ENCODE measurements around the gene APOH.
A peak's percentile ranks its signal among the peaks of the same experiment; 100 is the strongest.

The APOH gene

DNA sequence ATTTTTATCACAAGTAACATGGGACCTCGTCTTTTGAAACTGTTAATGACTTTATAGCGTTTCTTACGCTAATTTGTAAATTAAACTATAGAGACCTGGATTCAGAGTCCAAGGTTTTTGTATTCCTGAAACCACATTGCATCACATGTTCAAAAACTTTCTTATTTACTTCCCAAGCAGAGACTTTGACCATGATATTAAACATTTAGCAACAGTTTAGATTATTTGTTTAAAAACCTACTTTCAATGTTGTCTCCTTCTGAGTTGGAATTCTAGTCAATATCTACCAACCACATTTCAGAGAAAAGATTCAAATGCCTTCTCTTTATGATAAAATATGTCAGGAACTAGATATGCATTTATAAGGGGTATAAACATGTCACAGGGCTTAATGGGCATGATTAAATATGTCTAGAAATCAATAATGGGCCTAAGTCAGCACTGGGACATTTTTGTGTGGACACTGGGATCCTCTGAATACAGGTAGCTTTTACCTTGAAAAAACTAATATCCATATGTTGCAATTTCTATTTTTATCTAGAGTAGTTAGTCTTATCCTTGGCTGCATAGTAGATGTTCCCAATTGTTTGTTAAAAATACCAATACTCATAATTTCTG, 6.3 kb upstream of the APOH start:
- no peak for DNase-seq (ENCODE audit: low read depth)

DNA sequence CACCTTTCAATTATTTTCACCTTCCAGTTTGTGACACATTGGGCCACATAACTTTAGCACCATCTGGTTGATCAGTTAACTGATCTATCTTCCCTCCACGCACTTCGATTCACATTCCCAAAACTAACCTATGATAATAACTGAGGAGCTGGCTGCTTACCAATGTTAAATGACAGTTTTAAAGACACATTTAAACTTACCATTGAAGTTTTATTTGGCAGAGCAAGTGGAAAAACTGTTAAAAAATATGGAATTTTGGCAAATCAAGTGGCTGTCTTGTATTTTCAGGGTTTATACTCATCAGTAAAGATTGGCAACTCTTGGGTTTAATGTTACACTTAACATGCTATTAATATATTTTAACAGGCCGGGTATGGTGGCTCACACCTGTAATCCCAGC, 5.4 kb upstream of the APOH start:
- DNase-seq (ENCODE audit: low read depth), result no peak

DNA sequence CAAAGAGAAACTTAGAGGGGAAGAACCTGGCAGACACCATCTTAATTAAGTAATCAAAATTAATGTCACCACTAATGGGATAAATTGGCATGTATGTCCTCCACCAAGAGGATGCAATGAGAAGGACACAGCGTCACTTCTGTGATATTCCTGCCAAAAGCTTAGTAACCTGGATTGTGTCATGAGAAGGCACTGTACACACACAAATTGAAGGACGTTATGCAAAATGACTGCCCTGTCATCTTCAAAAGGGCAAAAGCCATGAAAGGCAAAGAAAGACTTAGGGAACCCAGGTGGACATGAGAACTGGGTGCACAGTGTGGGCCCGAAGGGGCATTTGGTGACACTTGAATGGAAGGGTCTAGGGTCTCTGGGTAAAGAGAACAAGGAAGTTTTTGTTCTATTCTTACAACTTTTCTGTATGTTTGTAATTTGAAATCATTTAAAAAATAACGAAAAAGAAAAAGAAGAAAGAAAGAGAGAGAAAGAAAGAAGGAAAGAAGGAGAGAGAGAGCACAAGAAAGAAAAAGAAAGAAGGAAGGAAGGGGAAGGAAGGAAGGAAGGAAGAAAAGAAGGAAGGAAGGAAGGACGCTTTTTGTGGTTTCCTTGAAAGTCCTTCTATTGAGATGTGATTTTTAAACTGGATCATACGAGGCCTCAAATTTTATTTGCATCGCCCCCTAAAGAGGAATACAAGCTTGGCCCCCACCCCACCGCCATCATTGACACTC, 4.0 kb upstream of the APOH start:
- no peak for DNase-seq (ENCODE audit: low read depth)

DNA sequence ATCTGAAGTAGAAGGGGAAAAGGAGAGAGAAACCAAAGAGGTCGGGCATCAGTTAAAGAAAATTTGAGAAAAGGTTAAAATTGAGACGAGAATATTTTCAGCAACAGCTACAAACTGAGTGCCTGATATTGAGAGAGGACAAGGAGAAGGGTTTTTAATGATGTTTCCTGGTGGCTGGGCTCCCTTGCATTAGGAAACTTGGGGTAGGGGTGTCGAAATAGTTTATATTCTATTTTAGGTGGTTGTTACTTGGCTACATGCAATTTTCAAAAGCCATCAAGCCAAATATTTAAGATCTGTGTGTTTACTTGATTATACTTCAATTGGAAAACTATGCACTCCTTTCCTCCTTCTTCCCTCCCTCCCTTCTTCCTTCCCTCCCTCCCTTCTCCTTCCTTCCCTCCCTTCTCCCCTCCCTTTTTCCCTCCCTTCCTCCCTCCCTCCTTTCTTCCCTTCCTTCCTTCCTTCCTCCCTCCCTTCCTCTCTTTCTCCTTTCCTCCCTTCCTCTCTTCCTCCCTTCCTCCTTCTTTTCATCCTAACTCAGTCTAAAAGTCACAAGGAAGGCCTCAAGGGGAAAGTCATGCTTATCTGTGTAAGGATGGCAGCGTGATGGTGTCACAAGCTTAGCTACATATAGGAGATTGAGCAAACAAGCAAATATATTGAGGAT, 1.8 kb upstream of the APOH start:
- no peak for DNase-seq (ENCODE audit: low read depth)

DNA sequence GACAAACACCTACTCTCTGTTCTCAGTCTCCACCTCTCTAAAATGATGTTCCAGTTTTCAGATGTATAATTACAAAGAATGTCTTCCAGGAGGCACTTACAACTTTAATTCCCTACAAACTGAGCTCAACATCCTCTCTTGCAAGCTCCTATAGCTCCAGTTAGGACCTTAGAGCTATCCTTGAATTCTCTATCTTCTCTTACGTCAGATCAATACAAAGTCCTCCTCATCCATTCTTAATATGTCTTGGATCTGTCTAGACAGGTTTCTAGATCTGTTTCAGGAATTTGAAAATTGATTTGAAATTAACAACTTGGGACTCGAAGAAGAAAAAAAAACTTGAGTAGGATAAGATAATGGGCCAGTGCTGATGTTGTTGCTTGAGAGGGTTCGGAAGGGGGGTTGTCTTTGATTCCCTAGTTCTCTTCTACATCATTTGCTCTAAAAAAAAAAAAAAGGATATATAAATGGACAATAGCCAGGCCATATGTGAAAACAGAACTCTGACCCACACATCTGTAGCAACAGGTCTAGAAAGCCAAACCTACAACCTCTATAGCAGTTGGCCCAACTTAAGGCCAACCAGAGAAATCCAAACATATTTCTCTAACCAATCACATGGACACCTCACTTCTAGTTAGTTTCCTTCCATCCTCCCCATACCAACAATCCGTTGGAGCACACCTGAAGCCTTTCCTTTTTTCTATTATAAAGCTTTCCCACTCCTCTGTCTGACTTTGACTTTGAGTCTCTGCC, 746 bp upstream of the APOH start:
- no peak for DNase-seq (ENCODE audit: low read depth)

DNA sequence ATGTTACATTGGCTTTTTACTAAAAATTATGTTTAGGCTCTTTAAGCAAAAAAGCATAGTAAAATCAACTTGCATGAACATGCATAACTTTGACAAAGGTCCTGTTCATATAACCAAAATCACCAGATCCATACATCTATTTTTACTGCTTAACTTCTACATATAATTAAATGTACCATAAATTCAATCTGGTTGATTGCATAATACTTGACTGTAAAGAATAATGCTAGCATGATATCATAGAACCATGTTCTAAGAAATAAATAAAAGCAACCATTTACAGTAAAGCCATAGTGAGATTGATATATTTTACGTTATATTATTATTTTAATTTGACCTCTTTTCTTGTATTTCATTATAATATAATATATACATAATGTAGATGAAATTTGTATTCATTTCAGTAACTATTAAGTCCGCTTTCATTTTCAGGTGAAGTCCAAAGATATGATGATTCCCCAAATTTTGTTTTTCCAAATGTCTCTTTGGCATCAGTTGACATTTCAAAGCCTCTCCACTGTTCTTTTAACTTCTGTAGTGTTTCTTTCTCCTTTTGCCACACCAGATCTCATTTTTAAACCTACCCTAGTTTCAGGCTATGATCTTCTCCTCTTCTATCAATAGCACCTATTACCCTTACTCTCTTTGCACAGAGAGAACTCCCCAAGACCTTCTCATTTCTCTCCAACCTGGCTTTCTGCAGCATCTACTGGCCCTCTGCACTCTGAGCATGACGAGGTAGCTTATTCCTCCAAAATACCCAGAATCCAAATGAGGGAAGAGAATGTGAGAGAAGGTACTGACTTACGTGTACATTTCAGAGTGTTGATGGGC, 1.8 kb downstream of the APOH start:
- DNase-seq (ENCODE audit: low read depth), result no peak

DNA sequence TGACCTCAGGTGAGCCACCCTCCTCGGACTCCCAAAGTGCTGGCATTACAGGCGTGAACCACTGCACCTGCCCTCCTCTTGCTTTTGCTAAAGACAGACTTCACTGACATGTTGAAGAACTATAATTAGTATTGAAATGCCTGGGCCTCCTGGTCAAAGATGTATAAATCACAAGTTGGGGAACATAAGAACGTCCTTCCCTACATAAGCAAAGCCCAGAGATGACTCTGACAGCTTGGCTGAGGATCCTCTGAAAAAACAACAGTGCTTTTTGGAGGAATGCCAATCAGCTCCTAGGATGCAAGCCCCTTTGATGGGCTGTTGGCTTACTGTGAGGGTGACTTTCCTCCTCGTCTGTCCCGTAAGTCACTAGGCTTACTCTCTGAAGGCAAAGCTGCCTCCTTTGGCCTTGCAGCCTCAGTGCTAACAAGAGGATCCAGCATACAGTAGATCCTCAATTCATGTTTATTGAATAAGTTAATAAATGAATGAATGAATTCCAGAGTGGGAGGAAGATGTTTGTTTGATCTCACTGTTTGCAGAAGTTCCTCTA, 6.3 kb downstream of the APOH start:
- DNase-seq (ENCODE audit: low read depth), result no peak

DNA sequence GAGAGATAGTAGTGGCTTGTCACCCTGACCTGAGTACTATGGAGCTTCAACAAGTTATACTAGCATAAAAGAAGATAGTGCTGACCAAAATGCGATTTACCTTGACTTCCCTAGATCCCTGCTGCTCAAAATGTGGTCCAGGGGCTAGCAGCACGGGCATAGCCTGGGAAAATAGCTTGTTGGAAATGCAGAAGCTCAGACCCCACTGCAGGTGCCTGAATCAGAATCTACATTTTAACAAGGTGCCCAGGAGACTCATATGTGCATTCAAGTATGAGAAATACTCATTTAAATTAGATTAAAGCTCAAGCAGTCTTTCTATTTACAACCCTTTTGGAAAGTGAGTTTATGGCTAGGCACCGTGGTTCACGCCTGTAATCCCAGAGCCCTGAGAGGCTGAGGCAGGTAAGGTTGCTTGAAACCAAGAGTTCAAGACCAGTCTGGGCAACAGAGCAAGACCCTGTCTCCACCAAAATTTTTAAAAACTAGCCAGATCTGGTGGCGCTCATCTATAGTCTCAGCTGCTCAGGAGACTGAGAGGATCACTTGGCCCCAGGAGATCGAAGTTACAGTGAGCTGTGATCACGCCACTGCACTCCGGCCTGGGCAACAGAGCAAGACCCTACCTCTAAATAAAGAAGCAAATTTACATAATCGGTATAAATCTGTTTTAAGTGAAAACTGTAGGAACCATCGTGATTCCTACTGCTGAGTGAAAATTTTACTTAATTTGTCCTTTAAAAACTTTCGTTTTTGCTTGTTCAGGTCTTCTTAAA, 7.3 kb downstream of the APOH start:
- no peak for DNase-seq (ENCODE audit: low read depth)

DNA sequence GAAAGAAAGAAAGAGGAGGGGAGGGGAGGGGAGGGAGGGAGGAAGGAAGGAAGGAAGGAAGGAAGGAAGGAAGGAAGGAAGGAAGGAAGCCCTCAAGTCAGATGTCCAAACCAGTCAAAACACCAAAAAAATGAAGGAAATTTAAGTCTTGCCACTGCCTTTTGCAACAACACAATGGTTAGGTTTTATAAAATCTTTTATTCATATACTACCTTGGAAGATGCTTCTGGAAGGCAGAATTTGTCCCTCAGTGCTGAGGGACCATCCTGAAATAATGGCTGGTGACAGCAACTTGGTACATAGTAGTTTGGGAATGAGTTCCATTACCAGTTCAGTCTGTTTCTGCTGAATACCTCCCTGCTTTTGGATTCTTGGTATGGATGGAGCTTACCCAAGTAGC, 7.9 kb downstream of the APOH start:
- DNase-seq (ENCODE audit: low read depth), result no peak

DNA sequence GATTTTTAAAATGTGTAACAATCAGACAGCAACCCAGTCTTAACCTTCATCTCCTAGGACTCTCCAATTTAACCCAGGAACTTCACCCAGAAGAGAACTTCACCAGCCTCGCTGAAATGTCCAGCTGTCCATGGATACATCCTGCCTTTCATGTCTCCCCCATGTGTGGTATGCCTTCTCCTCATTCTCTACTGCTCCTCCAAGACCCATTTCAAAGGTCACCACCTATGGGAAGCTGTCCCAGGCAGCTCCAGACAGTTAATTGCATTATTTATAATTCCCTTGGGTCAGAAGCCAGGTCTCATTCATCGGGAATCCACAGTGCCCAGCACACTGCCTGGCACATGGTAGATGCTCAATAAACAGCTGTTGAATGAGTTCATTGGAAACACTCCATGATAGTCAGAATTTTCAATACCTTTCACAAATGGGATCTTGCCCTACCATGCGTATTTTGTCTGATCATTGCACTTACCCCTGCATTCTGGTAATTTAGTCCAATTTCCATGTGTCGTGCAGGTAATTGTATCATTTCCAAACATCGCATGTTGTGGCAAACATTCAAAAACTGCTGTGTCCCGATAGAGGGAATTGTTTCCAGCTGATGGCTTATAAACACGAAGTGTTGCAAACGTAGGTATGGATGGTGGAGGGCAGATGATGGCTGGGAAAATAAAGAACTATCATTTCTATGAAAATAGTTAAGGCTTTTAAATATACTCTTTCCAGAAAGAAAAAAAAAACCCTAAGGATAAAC, 9.0 kb downstream of the APOH start:
- DNase-seq (ENCODE audit: low read depth), result no peak

DNA sequence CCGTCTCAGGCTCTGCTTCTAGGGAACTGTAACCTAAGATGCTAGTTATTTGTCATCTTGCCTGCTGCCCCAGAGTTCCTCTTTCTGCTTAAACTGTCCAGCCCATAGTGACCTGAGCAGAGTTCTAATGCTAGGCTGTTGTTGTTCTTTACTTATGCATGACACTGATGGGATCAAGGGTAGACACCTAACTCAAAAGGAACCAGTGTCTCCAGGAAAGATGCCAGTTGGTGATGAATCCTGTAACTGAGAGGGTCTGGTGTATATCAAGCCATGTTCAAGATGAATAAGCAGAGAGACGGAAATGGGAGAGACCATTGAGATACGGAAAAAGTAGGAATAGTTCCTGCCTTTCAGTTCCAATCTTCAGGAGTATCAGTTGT, 13.7 kb downstream of the APOH start:
- DNase-seq (ENCODE audit: low read depth), result no peak

DNA sequence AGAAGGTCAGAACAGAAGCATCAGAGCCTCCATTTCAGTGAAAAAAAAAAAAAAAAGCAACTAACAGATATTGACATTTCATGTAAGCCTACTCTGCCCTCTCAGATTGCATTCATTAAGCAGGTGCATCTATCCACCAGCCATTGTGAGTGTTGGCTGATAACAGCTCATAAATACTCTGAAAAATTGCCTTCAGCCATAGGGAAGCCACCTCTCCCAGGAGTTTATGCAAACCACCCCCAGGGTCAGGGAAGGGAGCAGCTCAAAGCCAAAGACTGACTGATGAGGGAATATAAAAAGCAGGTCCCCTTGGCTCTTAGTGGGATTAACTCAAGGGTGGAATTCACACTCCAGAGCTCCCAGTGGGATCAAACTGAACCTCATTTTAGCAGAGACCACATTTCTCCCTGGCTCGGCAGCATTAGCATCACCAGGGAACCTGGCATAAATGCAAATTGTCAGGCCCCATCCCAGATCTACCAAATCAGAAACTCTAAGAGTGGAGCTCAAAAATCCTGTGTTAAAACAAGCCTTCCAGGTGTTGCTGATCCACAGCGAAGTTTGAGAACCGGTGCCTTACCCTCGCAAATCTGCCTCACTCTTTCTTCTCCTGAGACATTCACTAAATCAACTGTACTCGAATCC, 14.2 kb downstream of the APOH start:
- no peak for DNase-seq (ENCODE audit: low read depth)

DNA sequence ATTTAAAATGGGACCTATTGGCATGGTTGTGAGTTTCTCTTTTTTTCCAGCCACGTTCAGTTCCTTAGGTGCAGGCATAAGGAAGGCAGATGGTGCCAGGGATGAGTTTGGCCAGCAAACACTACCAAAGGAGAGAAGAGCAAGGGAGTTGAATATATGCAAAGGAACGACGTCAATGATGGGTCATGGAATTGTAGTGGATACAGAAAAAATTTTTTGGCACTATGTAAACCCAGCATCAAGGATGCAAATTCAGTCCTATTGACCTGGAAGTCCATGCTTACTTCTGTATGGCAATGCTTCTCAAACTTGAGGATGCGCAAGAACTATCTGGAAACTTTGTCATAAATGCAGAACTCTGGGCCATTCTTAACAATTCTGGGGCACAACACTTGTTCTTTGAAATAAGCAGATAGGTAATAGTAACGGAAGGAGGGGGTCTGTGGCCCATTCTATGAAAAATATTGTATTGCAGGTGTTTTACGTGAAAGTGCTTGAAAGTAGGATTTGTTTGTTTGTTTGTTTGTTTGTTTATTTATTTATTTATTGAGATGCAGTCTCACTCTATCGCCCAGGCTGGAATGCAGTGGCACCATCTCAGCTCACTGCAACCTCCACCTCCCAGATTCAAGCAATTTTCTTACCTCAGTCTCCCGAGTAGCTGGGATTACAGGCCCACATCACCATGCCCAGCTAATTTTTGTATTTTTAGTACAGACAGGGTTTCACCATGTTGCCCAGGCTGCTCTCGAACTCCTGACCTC, 18.0 kb downstream of the APOH start:
- no peak for DNase-seq (ENCODE audit: low read depth)

DNA sequence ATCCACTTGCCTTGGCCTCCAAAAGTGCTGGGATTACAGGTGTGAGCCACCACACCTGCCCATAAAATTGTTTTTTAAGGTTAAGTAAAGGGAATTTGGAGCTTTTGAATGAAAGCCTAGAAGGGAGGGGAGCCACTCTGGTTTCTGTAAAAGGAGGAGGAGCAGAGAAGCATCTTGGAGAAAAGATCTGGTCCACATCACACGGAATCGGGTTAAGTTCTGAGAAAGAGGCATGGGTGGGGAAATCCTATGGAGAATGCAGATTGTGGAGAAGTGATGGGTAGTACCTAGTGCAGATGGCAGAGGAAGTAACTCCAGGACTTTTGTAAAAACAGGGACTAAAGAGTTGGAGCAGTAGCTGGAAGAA, 19.0 kb downstream of the APOH start:
- DNase-seq (ENCODE audit: low read depth), result no peak

DNA sequence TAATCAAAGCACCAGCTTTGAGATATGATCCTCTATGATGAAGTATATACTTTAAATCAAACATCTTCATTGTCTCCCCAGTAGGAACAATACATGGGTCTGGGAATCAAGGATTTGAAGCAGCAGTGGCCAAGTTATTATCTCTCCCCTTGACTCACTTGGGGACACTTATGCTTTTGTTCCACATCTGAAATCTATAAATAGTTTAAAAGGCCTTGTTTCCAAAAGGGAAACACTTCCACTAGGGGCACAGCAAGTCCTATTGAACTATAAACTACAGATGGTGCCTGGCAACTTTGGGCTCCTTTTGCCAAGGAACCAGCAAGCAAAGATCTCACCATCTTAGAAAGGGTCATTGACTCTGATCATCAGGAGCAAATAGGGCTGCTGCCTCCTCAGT, 21.3 kb downstream of the APOH start:
- no peak for DNase-seq (ENCODE audit: low read depth)

DNA sequence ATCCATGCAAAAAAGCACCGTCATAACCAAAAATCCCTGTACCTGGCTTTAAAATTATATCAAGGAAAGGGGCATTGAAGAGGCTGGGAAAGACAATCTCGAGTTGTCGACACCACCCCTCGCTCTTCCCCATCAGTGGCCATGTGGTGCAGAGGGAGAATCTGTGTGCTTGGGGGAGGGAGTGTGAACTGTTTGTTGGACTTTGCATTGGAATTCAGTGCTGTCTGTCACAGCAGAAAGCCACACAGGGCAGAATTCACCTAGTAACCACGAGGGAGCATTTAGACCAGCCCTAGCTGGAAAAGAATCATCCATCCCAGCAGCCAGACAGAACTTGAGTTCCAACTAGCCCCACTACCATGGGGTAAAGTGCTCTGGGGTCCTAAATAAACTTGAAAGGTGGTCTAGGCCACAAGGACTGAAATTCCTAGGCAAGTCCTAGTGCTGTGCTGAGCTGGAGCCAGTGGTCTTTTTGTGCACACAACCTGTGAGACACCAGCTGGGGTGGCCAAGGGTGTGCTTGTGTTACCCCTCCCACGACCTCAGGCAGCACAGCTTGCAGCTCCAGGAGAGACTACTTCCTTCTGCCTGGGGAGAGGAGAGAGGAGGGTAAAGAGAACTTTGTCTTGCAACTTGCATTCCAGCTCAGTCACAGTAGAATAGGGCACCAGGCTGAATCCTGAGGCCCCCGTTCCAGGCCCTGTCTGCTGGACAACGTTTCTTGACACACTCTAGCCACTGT, 25.8 kb downstream of the APOH start:
- DNase-seq (ENCODE audit: low read depth), result no peak

DNA sequence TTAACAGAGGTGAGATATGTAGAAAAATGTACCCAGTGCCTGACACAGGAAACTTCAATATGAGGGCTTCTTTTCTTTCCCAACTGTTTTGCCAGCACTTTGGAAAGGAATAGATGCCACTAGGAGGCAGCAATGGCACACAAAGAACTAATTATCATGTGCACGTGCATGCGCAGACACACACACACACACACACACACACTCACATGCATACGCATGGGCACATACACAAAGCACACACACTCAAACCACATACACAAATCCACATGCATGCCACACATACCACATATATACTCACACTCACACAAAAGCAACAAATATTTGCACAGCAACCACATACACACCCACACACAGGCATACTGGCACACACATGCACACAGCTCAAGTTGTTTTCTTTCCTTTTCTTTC, 28.5 kb downstream of the APOH start:
- peak; percentile 5 for DNase-seq (ENCODE audit: low read depth)

DNA sequence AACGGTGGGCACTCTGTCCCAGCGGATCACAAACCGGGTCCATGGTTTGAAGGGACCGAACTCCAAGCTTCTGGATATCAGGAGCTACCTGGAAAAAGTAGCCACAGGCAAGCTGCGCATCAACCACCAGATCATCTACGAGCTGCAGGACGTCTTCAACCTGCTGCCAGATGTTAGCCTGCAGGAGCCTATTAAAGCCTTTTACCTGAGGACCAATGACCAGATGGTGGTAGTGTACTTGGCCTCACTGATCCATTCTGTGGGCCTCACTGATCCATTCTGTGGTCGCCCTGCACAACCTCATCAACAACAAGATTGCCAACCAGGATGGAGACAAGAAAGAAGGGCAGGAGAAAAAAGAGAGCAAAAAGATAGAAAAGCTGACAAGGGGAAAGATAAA, 31.0 kb downstream of the APOH start:
- no peak for DNase-seq (ENCODE audit: low read depth)
